ENCODE data around the gene LHB.

LHB gene

DNA sequence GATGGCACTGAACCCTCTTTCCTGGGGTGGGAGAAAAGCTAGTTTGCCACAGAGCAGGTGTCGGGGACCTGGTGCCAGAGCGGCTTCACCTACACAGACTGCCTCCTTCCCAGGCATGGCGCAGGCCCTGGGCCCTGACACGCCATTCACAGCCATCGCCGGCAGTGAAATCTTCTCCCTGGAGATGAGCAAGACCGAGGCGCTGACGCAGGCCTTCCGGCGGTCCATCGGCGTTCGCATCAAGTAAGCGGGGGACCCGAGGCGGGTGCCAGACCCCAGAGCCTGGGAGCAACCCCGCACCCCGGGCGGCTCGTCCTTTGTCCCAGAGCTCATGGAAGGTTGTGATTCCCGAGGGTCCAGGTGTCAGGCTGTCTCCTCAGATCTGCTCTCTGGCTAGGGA, 10.0 kb downstream of the LHB start:
- no peak for DNase-seq

GRCh38 chr19:49004964-49005614, 11.8 kb downstream of the LHB start:
- no peak for DNase-seq

DNA sequence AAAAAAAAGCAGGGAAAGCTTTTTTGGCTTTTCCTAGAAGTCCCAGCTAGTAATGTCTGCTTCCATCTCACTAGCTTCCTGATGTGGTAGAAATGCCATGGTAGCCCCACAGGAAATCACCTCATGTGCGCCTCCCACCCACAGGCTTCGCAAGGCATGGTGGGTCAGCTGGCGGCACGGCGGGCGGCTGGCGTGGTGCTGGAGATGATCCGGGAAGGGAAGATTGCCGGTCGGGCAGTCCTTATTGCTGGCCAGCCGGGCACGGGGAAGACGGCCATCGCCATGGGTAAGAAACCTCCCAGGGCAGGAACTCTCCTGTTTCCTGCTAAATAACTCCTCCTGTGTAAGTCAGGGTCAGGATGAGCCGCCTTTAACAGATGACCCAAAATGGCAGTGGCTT, 12.8 kb downstream of the LHB start:
- no peak for DNase-seq

DNA sequence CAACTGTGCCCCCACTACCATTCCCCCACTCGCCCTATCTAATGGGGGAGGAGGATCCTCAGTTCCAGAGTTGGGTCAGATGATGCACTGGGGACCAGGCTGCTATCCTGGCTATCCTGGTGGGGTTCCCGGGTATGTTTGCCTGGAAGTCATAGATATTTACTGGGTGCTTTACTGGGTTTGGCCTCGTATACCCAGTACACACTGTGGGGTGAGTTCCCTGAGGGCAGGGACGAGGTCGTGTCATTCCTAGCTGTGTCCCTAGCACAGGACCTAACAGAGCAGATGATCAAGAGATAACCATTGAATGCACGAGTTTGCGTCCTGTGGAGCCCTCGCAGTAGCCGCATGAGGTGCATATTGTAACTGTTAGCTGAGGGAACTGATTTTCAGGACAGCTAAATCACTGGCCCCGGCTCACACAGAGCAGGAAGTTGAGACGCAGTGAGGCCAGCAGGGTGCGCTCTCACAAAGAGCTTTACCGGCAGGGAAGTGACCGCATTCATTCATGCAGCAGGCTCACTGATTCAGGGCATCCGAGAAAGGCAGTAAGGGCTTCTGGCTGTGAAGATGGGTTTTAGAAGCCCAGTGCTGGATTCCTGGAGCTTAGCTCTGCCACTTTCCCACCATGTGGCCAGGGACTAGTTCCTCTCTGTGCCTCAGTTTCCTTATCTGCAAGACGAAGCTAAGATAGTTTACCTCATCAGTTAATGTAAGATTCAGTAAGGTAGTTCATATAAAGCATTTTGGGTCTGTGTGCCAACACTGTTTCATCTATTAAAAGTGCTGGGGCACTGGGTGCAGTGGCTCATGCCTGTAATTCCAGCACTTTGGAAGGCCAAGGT, 17.2 kb downstream of the LHB start:
- peak; percentile 63 for DNase-seq

- DNase-seq: peak; percentile 53
These were observed 18.9 kb downstream of the LHB start for GRCh38 chr19:48997972-48998371.

GRCh38 chr19:48994035-48994386, 22.9 kb downstream of the LHB start:
- DNase-seq: no peak

DNA sequence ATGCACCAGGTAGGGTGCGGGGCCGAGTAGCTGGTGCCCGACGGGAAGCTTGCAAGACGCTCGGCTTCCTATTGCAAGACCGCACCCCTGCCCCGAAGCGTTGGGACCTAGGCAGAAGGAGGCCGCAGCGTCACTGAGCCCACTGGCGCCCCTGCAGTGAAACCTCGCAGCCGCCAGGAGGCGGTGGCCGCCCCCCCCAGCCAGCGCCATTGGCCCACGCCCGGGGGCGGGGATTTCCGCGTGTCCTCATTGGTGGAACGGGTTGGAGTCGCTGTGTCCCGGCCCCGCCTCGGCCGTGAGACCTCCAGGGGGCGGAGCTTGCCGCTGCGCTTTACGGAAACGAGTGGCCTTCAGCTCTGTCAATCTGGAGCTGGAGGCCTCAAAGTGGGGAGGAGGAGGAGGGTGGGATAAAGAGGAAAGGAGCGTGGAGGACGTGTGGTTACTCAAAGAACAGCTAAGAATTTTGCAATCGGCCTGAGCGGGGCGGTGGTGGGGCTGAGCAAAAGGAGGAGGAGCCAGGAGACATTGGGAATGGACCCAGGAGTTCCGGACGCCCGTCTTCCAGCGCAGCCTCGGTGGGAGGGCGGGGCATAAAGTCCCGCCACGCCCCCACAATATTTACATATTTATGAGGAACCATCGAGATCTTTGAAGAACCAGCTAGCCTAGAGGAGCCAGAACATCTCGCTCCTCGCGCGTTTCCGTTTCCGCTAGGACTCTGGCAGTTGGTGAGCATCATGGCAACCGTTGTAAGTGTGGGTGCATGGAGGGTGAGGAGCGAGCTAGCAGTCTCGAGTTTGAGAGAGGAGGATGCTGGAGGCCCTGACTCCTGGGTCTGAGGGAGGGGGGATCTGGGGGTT, 23.5 kb downstream of the LHB start, which contains the start of the genes GYS1 and RUVBL2:
TSS of gene GYS1 (minus strand) at position 135 of the 860 bp plus-strand sequence. CDS start 197 bp downstream, outside the sequence.
TSS of gene RUVBL2 (plus strand) at position 713 of the 860 bp plus-strand sequence. CDS start at position 738, 25 bp downstream.
- DNase-seq: peak; percentile 99

GRCh38 chr19:48992581-48993174, 24.2 kb downstream of the LHB start:
- no peak for DNase-seq

GRCh38 chr19:48991873-48992580, 24.9 kb downstream of the LHB start:
- no peak for DNase-seq

DNA sequence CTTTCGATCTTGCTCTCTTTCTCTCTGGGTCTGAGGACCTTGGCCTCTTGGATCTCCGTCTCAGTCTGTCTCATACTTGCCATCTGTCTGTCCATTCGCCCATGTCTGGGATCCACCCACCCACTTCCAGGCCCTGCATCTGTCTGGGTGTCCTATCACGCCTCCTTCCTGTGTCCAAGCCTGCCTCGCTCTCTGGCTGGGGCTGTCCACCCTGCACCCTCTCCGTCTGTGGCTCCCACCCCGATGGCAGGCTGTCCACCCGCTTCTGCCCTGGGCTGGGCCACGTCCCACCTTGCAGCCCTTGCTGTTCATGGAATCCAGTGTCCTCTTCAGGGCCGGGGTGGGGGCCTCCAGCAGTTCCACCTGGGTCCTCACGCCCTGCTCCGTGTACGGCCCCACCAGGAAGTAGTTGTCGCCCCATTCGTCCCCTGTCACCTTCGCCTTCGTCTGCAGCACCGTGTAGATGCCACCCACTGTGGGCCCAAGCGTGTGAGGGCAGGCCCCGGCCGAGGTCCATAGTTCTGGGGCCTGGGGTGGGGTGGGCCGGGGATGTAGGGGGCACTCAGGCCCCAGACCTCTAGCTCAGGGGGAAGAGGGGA, 25.8 kb downstream of the LHB start:
- no peak for DNase-seq

DNA sequence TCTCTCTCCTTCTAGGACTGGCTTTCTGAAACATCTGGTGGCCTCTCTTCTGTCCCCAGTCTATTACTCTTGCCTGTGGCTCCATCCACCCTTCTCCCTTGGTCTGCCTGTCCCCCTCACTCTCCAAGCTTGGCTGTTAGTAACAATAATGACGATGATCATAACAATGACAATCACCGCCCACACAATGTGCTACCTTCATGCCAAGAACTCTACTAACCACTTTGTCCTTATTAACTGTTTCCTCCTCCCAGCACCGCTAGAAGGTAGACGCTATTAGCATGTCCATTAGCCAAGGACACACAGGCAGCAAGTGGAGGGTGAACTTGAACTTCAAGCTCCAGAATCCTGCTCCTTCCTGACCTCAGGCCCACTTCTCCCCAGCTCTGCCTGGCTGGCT, 26.5 kb downstream of the LHB start:
- DNase-seq: no peak

DNA sequence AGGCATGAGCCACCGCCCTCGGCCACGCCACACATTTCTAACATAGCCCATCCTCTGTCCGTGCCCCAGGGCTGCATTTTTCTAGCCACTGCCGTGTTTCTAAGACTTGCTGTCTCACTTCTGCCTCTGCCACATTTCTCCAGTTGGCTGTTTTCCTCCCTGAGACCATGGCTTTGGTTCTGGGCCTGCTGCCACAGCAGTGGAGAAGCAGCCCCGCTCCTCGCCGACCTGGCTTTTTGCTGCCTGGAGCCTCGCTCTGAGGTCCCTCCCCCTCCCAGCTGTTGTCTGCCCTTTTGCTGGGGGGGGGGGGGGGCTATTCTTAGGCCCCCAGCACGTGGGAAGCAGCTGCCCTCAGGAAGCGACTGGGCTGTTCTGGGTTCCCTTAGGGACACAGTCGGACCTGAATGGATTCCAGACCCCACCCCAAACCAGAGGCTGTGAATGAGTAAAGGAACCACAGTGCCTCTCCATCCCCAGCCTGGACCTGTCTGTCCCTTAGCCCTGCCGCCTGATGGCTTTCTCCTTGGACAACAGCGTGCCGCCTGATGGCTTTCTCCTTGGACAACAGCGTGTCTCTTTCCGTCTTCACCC, 27.1 kb downstream of the LHB start:
- no peak for DNase-seq

GRCh38 chr19:48988860-48989259, 28.0 kb downstream of the LHB start:
- DNase-seq: no peak

- DNase-seq: no peak
These were observed 28.6 kb downstream of the LHB start for GRCh38 chr19:48988286-48988685.

- no peak for DNase-seq
These were observed 29.6 kb downstream of the LHB start for GRCh38 chr19:48987323-48987722.

- DNase-seq: no peak
These were observed 30.7 kb downstream of the LHB start for GRCh38 chr19:48986211-48986610.

GRCh38 chr19:48985711-48986110, 31.2 kb downstream of the LHB start:
- no peak for DNase-seq

- no peak for DNase-seq
These were observed 34.6 kb downstream of the LHB start for GRCh38 chr19:48982280-48982679.

GRCh38 chr19:48977061-48977460, 39.8 kb downstream of the LHB start:
- no peak for DNase-seq

- no peak for DNase-seq
These were observed 40.7 kb downstream of the LHB start for GRCh38 chr19:48975947-48976847.
